ENCODE measurements around the gene FSD1.

- TF ChIP-seq TAF1 (IDR thresholded peaks at IDR 0.05; ENCODE audit: borderline replicate concordance, low read depth, low read length), result no peak
- peak; percentile 37; the same call in 1 of the 2 replicates for TF ChIP-seq POLR2AphosphoS5 (IDR thresholded peaks at IDR 0.05; ENCODE audit: low read length)
- no peak for TF ChIP-seq NRF1 (conservative IDR thresholded peaks at IDR 0.05; ENCODE audit: low read depth, low read length)
- TF ChIP-seq CHD4 (IDR thresholded peaks at IDR 0.05), result no peak
- no peak for TF ChIP-seq RFX5 (IDR thresholded peaks at IDR 0.05; ENCODE audit: low read depth, low read length)
- TF ChIP-seq MYB (IDR thresholded peaks at IDR 0.05; ENCODE audit: borderline replicate concordance, low read depth, low read length), result no peak
- no peak for TF ChIP-seq CTCF (IDR thresholded peaks at IDR 0.05 in 2 of 3, conservative IDR thresholded peaks at IDR 0.05 in 1 of 3; ENCODE audit: control insufficient read depth in 2 of 3, extremely low read depth in 1 of 3, insufficient read depth in 1 of 3, low read depth in 3 of 3, low read length in 3 of 3)
- TF ChIP-seq JUND (IDR thresholded peaks at IDR 0.05; ENCODE audit: low read depth, low read length), result no peak
- TF ChIP-seq MEF2A (IDR thresholded peaks at IDR 0.05; ENCODE audit: insufficient read depth, low read depth, low read length), result no peak
- TF ChIP-seq ZNF274 (IDR thresholded peaks at IDR 0.05; ENCODE audit: insufficient read depth, insufficient read length), result no peak
- no peak for TF ChIP-seq ZBED1 (IDR thresholded peaks at IDR 0.05; ENCODE audit: borderline replicate concordance)
- TF ChIP-seq CBX5 (IDR thresholded peaks at IDR 0.05; ENCODE audit: low read depth), result no peak
Observed at GRCh38 chr19:4360641-4361151, 56.3 kb downstream of the FSD1 start.
